Osteoblast (primary cell): ENCODE measurements around the gene HNRNPA0. TPM values are rescaled to one million over a fixed set of nuclear protein-coding genes. Genes with fewer than 3 reads are reported as not detected.

Experiments
- DNase-seq: peaks from one replicate; pipeline ENCODE4 v3.0.0; 2011; ENCODE audit warnings: low spot score, mixed read lengths; ENCODE audit not compliant: insufficient read length; ENCODE audit errors: missing footprints
- H2AFZ ChIP-seq: 2 replicates; pipeline ENCODE4 v1.6.0; 2011; ENCODE audit warnings: mild to moderate bottlenecking, low read length
- H3K27ac ChIP-seq: 2 replicates; pipeline ENCODE4 v1.5.1; 2011; ENCODE audit warnings: mild to moderate bottlenecking, low read depth, low read length, moderate library complexity
- H3K27me3 ChIP-seq: 2 replicates; pipeline ENCODE4 v1.6.0; 2012; ENCODE audit warnings: mild to moderate bottlenecking, control low read depth, inconsistent platforms, low read length, moderate library complexity; ENCODE audit not compliant: insufficient read depth
- H3K36me3 ChIP-seq: 2 replicates; pipeline ENCODE4 v1.5.1; 2011; ENCODE audit warnings: mild to moderate bottlenecking, low read length, control low read depth, moderate library complexity; ENCODE audit not compliant: insufficient read depth
- H3K4me1 ChIP-seq: 2 replicates; pipeline ENCODE4 v1.5.1; 2011; ENCODE audit warnings: mild to moderate bottlenecking, low read length, control low read depth, moderate library complexity; ENCODE audit not compliant: insufficient read depth
- H3K4me2 ChIP-seq: 2 replicates; pipeline ENCODE4 v1.6.0; 2011; ENCODE audit warnings: mild to moderate bottlenecking, low read length; ENCODE audit not compliant: insufficient read depth
- H3K4me3 ChIP-seq: fragments of 200-600 bp; sonication (generic); 3 replicates; pipeline ENCODE4 v1.5.1; 2012; ENCODE audit warnings: mild to moderate bottlenecking, low read length, inconsistent platforms; ENCODE audit not compliant: insufficient read depth
- H3K79me2 ChIP-seq: 2 replicates; pipeline ENCODE4 v1.6.0; 2012; ENCODE audit warnings: mild to moderate bottlenecking, low read length, control low read depth, inconsistent platforms; ENCODE audit not compliant: insufficient read depth
- H3K9me3 ChIP-seq: 2 replicates; pipeline ENCODE4 v1.5.1; 2011; ENCODE audit warnings: low read depth, low read length, control low read depth
- H4K20me1 ChIP-seq: 2 replicates; pipeline ENCODE4 v1.6.0; 2012; ENCODE audit warnings: mild to moderate bottlenecking, low read length, control low read depth; ENCODE audit not compliant: insufficient read depth
- total RNA-seq: library from RNA; depleted of rRNA; stranded (reverse); fragments of >200 nt; gene quantifications from 2 replicates; pipeline ENCODE4 v1.2.3, GENCODE V29; 2012
- TF ChIP-seq, protein P1 (sequence below): IDR thresholded peaks from 2 replicates; pipeline ENCODE4 v1.5.1; 2011; ENCODE audit warnings: mild to moderate bottlenecking, low read depth, low read length, moderate library complexity; ENCODE audit errors: extremely low read depth

Gene HNRNPA0
- total RNA-seq, 1 donor, result 24.2 TPM

DNA sequence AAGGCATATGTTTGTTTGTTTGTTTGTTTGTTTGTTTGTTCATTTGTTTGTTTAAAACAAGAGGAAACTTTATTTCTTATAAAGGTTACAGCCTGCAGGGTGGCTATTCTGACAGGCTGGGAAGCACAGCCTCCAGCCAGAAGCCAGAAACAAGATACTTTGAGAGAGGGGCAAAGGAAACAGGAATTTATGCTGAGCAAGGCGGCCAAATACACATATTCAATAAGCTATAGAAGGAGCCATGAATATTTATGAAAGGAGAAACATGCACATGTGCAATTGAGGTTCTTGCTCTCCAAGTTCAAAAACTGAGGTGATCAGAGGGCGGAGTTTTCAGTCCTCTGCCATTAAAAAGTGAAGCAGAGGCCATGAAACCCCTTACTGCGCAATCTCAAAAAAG is 37.8 kb downstream of the HNRNPA0 start:
- no peak overlapping the region for H3K27ac ChIP-seq
- H2AFZ ChIP-seq, result no peak overlapping the region
- H3K4me3 ChIP-seq, result no peak overlapping the region
- no peak overlapping the region for H3K4me2 ChIP-seq
- no peaks in the 10 kb centered on the region for H3K9me3 ChIP-seq
- no peaks in the 10 kb centered on the region for H3K79me2 ChIP-seq
- no peaks in the 10 kb centered on the region for H3K27me3 ChIP-seq
- no peaks in the 10 kb centered on the region for H4K20me1 ChIP-seq
- TF ChIP-seq, protein P1, sequence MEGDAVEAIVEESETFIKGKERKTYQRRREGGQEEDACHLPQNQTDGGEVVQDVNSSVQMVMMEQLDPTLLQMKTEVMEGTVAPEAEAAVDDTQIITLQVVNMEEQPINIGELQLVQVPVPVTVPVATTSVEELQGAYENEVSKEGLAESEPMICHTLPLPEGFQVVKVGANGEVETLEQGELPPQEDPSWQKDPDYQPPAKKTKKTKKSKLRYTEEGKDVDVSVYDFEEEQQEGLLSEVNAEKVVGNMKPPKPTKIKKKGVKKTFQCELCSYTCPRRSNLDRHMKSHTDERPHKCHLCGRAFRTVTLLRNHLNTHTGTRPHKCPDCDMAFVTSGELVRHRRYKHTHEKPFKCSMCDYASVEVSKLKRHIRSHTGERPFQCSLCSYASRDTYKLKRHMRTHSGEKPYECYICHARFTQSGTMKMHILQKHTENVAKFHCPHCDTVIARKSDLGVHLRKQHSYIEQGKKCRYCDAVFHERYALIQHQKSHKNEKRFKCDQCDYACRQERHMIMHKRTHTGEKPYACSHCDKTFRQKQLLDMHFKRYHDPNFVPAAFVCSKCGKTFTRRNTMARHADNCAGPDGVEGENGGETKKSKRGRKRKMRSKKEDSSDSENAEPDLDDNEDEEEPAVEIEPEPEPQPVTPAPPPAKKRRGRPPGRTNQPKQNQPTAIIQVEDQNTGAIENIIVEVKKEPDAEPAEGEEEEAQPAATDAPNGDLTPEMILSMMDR, result no peak
- no peak for DNase-seq
- no peaks in the 10 kb centered on the region for H3K36me3 ChIP-seq
- H3K4me1 ChIP-seq, result peaks cover 9% of the 10 kb centered on the region

DNA sequence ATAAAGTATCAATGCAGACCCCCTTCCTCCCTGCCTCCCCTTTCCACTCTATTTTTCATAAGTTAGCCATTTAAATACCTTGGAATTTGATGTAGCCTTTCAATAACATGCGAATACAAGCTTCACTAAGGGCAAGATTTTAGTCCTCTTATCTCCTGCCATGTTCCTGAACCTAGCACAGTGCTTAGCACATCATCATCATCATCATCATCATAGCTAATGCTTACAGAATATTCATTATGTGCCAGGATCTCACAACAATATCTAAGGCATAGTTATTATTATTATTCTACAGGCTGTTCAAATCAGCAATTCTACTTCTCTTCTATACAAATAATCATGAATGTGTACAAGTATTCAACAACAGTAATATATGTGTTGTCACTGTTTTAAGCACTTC is 38.7 kb downstream of the HNRNPA0 start:
- Histone ChIP-seq H3K4me2 (no peak overlapping the region), H3K79me2 (no peaks in the 10 kb centered on the region), H3K27ac (peak overlapping the region; percentile 24), H2AFZ (no peak overlapping the region), H3K36me3 (no peaks in the 10 kb centered on the region), H3K27me3 (no peaks in the 10 kb centered on the region), H4K20me1 (no peaks in the 10 kb centered on the region), H3K4me3 (no peak overlapping the region), H3K9me3 (no peaks in the 10 kb centered on the region), H3K4me1 (peaks cover 14% of the 10 kb centered on the region)
- TF ChIP-seq, protein P1, result no peak
- DNase-seq, result no peak

DNA sequence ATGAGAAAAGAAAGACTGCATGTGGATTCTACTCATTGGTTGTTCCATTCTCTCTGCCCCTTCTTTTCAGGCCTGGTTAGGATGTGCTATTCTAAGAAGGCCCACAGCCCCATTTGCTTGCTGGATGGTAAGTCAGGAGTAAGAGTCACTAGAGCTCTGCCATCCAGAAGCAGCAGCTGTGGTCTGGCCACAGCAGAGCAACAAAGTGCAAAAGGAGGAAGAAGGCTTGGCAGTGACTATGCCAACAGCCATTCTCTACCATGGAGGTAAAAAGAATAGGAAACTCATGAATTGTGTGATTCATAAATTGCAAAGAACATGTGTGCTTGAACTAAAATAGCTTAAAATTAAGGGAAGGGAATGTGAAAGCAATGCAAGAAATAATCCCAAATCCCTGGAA is 39.2 kb downstream of the HNRNPA0 start:
- H3K79me2 ChIP-seq, result no peaks in the 10 kb centered on the region
- H3K4me1 ChIP-seq, result peaks cover 19% of the 10 kb centered on the region
- DNase-seq, result peak; percentile 56
- H3K27ac ChIP-seq, result peak overlapping the region; percentile 24
- TF ChIP-seq, protein P1, result no peak
- no peaks in the 10 kb centered on the region for H4K20me1 ChIP-seq
- no peaks in the 10 kb centered on the region for H3K9me3 ChIP-seq
- no peaks in the 10 kb centered on the region for H3K36me3 ChIP-seq
- H3K4me2 ChIP-seq, result peak overlapping the region; percentile 48
- peak overlapping the region; percentile 30 for H2AFZ ChIP-seq
- no peaks in the 10 kb centered on the region for H3K27me3 ChIP-seq
- no peak overlapping the region for H3K4me3 ChIP-seq

DNA sequence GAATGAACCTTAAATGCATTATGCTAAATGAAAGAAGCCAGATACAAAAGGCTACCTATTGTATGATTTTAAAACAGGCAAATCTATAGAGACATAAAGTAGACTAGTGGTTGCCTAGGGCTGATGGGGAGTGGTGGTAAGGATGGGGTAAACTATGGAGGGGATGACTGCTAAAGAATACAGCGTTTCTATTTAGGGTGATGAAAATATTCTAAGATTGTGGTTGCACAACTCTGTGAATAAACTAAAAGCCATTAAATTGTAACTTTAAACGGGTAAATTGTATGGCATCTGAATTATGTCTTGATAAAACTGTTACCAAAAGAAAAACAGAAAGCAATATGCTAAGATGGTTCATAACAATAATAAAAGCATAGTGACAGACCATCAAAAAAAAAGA is 39.7 kb downstream of the HNRNPA0 start:
- H4K20me1 ChIP-seq, result no peaks in the 10 kb centered on the region
- H3K4me2 ChIP-seq, result peak overlapping the region; percentile 48
- no peak overlapping the region for H2AFZ ChIP-seq
- no peaks in the 10 kb centered on the region for H3K9me3 ChIP-seq
- H3K27me3 ChIP-seq, result no peaks in the 10 kb centered on the region
- H3K79me2 ChIP-seq, result no peaks in the 10 kb centered on the region
- TF ChIP-seq, protein P1, result no peak
- H3K27ac ChIP-seq, result peak overlapping the region; percentile 24
- peaks cover 21% of the 10 kb centered on the region for H3K4me1 ChIP-seq
- no peaks in the 10 kb centered on the region for H3K36me3 ChIP-seq
- no peak for DNase-seq
- no peak overlapping the region for H3K4me3 ChIP-seq
